Astrocyte (in vitro differentiated cells and primary cell): Measurements from ENCODE around the gene FN3K. TPM values are rescaled to one million over a fixed set of nuclear protein-coding genes. Genes with fewer than 3 reads are reported as not detected.

Experiments used
- DNase-seq: peaks from one replicate; pipeline ENCODE4 v3.0.0-alpha.2; 2010; ENCODE audit warnings: low read depth
- FAIRE-seq: peaks from 2 replicates; lab custom pipeline; 2011; peaks lifted over from hg19 to GRCh38; lab: Jason Lieb, UNC
- H2AFZ ChIP-seq: 2 replicates; pipeline ENCODE4 v1.6.0; 2012; ENCODE audit warnings: low read depth, low read length, inconsistent platforms
- H3K27ac ChIP-seq: 2 replicates; pipeline ENCODE4 v1.5.1; 2011; ENCODE audit warnings: low read depth, low read length, inconsistent platforms
- H3K27me3 ChIP-seq: 2 replicates; pipeline ENCODE4 v1.6.0; 2011; ENCODE audit warnings: low read length, inconsistent platforms; ENCODE audit not compliant: insufficient read depth
- H3K36me3 ChIP-seq: 2 replicates; pipeline ENCODE4 v1.5.1; 2011; ENCODE audit warnings: low read length, inconsistent platforms; ENCODE audit not compliant: insufficient read depth
- H3K4me1 ChIP-seq: 2 replicates; pipeline ENCODE4 v1.5.1; 2011; ENCODE audit warnings: low read length, inconsistent platforms; ENCODE audit not compliant: insufficient read depth
- H3K4me2 ChIP-seq: 2 replicates; pipeline ENCODE4 v1.6.0; 2012; ENCODE audit warnings: low read length, inconsistent platforms
- H3K4me3 ChIP-seq: 2 replicates; pipeline ENCODE4 v1.5.1; 2011; ENCODE audit warnings: low read depth, mild to moderate bottlenecking, low read length, inconsistent platforms; ENCODE audit not compliant: insufficient read depth
- H3K79me2 ChIP-seq: 2 replicates; pipeline ENCODE4 v1.6.0; 2012; ENCODE audit warnings: mild to moderate bottlenecking, low read length, inconsistent platforms; ENCODE audit not compliant: insufficient read depth
- H3K9ac ChIP-seq: 2 replicates; pipeline ENCODE4 v1.6.0; 2012; ENCODE audit warnings: mild to moderate bottlenecking, low read length, inconsistent platforms
- H3K9me3 ChIP-seq: 2 replicates; pipeline ENCODE4 v1.5.1; 2012; ENCODE audit warnings: low read depth, mild to moderate bottlenecking, low read length, inconsistent platforms; ENCODE audit not compliant: insufficient read depth
- H4K20me1 ChIP-seq: 2 replicates; pipeline ENCODE4 v1.6.0; 2012; ENCODE audit warnings: low read length, inconsistent platforms; ENCODE audit not compliant: insufficient read depth
- H3K27ac Mint-ChIP-seq: one replicate; pipeline ENCODE4 v1.8.0; 2021; ENCODE audit warnings: mild to moderate bottlenecking, mixed read lengths; ENCODE audit not compliant: unreplicated experiment
- H3K27me3 Mint-ChIP-seq: one replicate; pipeline ENCODE4 v1.8.0; 2021; ENCODE audit warnings: low read depth, mixed read lengths; ENCODE audit not compliant: unreplicated experiment
- H3K36me3 Mint-ChIP-seq: one replicate; pipeline ENCODE4 v1.8.0; 2021; ENCODE audit warnings: low read depth, mixed read lengths; ENCODE audit not compliant: unreplicated experiment
- H3K4me1 Mint-ChIP-seq: one replicate; pipeline ENCODE4 v1.8.0; 2021; ENCODE audit warnings: low read depth, mixed read lengths; ENCODE audit not compliant: unreplicated experiment
- H3K4me3 Mint-ChIP-seq: one replicate; pipeline ENCODE4 v1.8.0; 2021; ENCODE audit warnings: mild to moderate bottlenecking, moderate library complexity, mixed read lengths; ENCODE audit not compliant: unreplicated experiment
- H3K9me3 Mint-ChIP-seq: one replicate; pipeline ENCODE4 v1.8.0; 2021; ENCODE audit warnings: mild to moderate bottlenecking, mixed read lengths; ENCODE audit not compliant: unreplicated experiment
- EZH2 ChIP-seq: IDR thresholded peaks from 2 replicates; pipeline ENCODE4 v1.6.1; 2012; ENCODE audit warnings: mild to moderate bottlenecking, low read length, inconsistent platforms; ENCODE audit not compliant: insufficient read depth
- total RNA-seq: library from RNA; stranded (reverse); gene quantifications from 2 replicates; pipeline ENCODE4 v1.2.1, GENCODE V29; 2021
- TF ChIP-seq, protein P1 (sequence below): IDR thresholded peaks from 2 replicates; pipeline ENCODE4 v1.5.1; 2011; ENCODE audit warnings: low read depth, mild to moderate bottlenecking, inconsistent platforms, low read length, moderate library complexity; ENCODE audit not compliant: insufficient read depth

FN3K gene
- total RNA-seq, 1 donor from 2014 or later: 4.1 TPM

DNA sequence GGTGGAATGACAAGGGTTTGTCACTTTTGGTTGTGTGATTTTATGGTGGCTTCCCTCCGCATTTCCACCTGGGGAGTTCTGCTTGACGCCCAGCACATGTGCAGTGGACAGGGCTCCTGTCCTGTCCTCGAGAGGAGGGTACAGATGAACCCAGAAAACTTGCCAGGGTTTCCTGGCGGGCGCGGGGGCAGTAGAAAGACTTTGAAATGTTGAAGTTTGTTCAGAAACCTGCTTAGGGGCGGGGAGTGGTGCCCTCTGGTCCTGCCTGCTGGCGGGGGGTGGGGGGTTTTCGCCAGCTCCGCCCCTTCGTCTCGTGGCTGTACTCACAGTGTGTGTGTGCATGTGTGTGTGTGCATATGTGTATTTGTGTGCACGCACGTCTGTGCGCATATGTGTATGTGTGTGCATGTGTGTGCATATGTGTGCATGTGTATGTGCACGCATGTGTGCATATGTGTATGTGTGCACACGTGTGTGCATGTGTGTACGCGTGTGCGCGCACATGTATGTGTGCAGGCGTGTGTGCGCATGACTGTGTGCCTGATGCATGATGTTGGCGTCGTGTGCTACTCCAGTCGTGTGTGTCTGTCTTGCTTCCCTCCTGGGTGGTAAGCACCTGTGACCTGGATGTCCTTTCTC is 12.1 kb upstream of the FN3K start:
- no peak for FAIRE-seq

GRCh38 chr17:82726427-82726826 is 9.0 kb upstream of the FN3K start:
- Mint-ChIP-seq H3K27me3 (no peaks in the 10 kb centered on the region), H3K4me3 (no peak overlapping the region), H3K4me1 (no peaks in the 10 kb centered on the region), H3K36me3 (peaks cover 26% of the 10 kb centered on the region), H3K9me3 (no peaks in the 10 kb centered on the region), H3K27ac (no peak overlapping the region)
- Histone ChIP-seq H3K4me2 (no peak overlapping the region), H3K79me2 (no peaks in the 10 kb centered on the region), H4K20me1 (peaks cover 4% of the 10 kb centered on the region), H3K27ac (no peak overlapping the region), H2AFZ (no peak overlapping the region), H3K9me3 (no peaks in the 10 kb centered on the region), H3K4me1 (no peaks in the 10 kb centered on the region), H3K36me3 (peaks cover 8% of the 10 kb centered on the region), H3K27me3 (no peaks in the 10 kb centered on the region), H3K4me3 (no peak overlapping the region), H3K9ac (no peak overlapping the region)
- DNase-seq (no peak), FAIRE-seq (no peak)
- TF ChIP-seq, protein P1, sequence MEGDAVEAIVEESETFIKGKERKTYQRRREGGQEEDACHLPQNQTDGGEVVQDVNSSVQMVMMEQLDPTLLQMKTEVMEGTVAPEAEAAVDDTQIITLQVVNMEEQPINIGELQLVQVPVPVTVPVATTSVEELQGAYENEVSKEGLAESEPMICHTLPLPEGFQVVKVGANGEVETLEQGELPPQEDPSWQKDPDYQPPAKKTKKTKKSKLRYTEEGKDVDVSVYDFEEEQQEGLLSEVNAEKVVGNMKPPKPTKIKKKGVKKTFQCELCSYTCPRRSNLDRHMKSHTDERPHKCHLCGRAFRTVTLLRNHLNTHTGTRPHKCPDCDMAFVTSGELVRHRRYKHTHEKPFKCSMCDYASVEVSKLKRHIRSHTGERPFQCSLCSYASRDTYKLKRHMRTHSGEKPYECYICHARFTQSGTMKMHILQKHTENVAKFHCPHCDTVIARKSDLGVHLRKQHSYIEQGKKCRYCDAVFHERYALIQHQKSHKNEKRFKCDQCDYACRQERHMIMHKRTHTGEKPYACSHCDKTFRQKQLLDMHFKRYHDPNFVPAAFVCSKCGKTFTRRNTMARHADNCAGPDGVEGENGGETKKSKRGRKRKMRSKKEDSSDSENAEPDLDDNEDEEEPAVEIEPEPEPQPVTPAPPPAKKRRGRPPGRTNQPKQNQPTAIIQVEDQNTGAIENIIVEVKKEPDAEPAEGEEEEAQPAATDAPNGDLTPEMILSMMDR: no peak
- no peak for TF ChIP-seq EZH2

More for the DNA sequence above, 12.1 kb upstream of the FN3K start:
- peaks cover 8% of the 10 kb centered on the region for H3K36me3 ChIP-seq
- H3K27ac ChIP-seq: no peak overlapping the region
- no peak overlapping the region for H3K4me2 ChIP-seq
- H3K4me1 ChIP-seq: no peaks in the 10 kb centered on the region
- H4K20me1 ChIP-seq: peaks cover 6% of the 10 kb centered on the region
- H3K79me2 ChIP-seq: peaks cover 6% of the 10 kb centered on the region
- H3K27me3 Mint-ChIP-seq: no peaks in the 10 kb centered on the region
- no peaks in the 10 kb centered on the region for H3K4me1 Mint-ChIP-seq
- H3K36me3 Mint-ChIP-seq: peaks cover 24% of the 10 kb centered on the region
- no peak overlapping the region for H3K9ac ChIP-seq
- no peak overlapping the region for H2AFZ ChIP-seq
- no peak overlapping the region for H3K4me3 Mint-ChIP-seq
- no peak for TF ChIP-seq EZH2
- TF ChIP-seq, protein P1: no peak
- no peak overlapping the region for H3K27ac Mint-ChIP-seq
- no peak overlapping the region for H3K4me3 ChIP-seq
- no peaks in the 10 kb centered on the region for H3K9me3 ChIP-seq
- H3K9me3 Mint-ChIP-seq: no peaks in the 10 kb centered on the region
- no peaks in the 10 kb centered on the region for H3K27me3 ChIP-seq
- no peak for DNase-seq

- H3K79me2 ChIP-seq: no peaks in the 10 kb centered on the region
- H3K27me3 Mint-ChIP-seq: no peaks in the 10 kb centered on the region
- no peak overlapping the region for H3K9ac ChIP-seq
- H3K4me3 ChIP-seq: no peak overlapping the region
- no peaks in the 10 kb centered on the region for H4K20me1 ChIP-seq
- DNase-seq (no peak), FAIRE-seq (no peak)
- H3K27ac Mint-ChIP-seq: no peak overlapping the region
- H3K9me3 Mint-ChIP-seq: no peaks in the 10 kb centered on the region
- H2AFZ ChIP-seq: no peak overlapping the region
- no peak overlapping the region for H3K27ac ChIP-seq
- no peaks in the 10 kb centered on the region for H3K27me3 ChIP-seq
- peaks cover 25% of the 10 kb centered on the region for H3K36me3 Mint-ChIP-seq
- H3K4me1 Mint-ChIP-seq: no peaks in the 10 kb centered on the region
- TF ChIP-seq, protein P1: no peak
- TF ChIP-seq EZH2: no peak
- H3K9me3 ChIP-seq: peaks cover 9% of the 10 kb centered on the region
- no peaks in the 10 kb centered on the region for H3K4me1 ChIP-seq
- H3K36me3 ChIP-seq: peaks cover 5% of the 10 kb centered on the region
- no peak overlapping the region for H3K4me2 ChIP-seq
- H3K4me3 Mint-ChIP-seq: no peak overlapping the region
Observed at GRCh38 chr17:82729479-82730260, 5.7 kb upstream of the FN3K start.
